Measurements from ENCODE around the gene ARHGEF33. TPM values are rescaled to one million over a fixed set of nuclear protein-coding genes. Genes with fewer than 3 reads are reported as not detected.

ARHGEF33 gene
- total RNA-seq, 1 donor from 2014 or later: 1.5 TPM

DNA sequence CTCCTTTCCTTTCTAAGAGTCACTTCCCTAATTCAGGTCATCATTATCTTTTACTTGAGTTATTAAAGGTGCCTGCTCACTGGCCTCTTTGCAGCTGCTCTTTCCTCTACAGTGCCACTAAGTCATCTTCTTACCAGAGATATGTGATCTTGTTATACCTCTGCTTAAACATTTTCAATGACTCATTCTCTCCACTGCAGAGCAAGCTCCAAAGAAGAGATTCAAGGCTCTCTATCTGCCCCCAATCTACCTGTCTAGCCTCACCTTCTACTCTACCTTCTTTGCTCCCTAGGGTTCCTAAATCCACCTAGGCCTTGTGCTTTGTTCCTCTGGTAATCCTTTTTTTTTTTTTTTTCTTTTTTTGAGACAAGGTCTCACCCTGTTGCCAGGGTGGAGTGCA lies 3.1 kb downstream of the ARHGEF33 start:
- intact Hi-C loops (cut with DNase I): no loop called here
- no peak overlapping the region for H3K4me3 ChIP-seq
- H3K9me3 ChIP-seq: no peaks in the 10 kb centered on the region
- no peak overlapping the region for H3K27ac ChIP-seq
- DNase-seq (no peak), ATAC-seq (no peak)
- H3K4me1 ChIP-seq: no peaks in the 10 kb centered on the region
- TF ChIP-seq, protein P1, sequence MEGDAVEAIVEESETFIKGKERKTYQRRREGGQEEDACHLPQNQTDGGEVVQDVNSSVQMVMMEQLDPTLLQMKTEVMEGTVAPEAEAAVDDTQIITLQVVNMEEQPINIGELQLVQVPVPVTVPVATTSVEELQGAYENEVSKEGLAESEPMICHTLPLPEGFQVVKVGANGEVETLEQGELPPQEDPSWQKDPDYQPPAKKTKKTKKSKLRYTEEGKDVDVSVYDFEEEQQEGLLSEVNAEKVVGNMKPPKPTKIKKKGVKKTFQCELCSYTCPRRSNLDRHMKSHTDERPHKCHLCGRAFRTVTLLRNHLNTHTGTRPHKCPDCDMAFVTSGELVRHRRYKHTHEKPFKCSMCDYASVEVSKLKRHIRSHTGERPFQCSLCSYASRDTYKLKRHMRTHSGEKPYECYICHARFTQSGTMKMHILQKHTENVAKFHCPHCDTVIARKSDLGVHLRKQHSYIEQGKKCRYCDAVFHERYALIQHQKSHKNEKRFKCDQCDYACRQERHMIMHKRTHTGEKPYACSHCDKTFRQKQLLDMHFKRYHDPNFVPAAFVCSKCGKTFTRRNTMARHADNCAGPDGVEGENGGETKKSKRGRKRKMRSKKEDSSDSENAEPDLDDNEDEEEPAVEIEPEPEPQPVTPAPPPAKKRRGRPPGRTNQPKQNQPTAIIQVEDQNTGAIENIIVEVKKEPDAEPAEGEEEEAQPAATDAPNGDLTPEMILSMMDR (IDR thresholded peaks at IDR 0.05): no peak
- no peaks in the 10 kb centered on the region for H3K36me3 ChIP-seq
- no peaks in the 10 kb centered on the region for H3K27me3 ChIP-seq (ENCODE audit: low read depth)

DNA sequence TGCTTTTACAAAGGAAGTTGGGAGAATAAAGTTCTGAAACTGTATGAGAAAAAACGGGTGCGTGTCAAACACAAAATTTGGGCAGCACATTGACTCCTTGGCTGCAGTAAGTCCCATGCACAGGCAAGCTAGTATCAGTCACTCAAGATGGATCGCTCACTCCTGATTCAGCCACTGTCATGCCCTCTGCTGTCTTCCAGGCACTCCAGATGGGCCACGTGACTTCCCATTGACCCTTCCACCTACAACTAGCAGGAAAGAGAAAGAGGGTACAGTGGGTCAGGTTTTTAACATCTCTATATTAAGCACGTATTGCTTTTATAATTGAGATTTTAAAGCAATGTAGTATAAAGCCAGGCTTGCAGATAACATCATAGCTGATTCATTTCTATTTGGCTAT lies 8.6 kb downstream of the ARHGEF33 start:
- intact Hi-C loops (cut with DNase I): no loop called here

DNA sequence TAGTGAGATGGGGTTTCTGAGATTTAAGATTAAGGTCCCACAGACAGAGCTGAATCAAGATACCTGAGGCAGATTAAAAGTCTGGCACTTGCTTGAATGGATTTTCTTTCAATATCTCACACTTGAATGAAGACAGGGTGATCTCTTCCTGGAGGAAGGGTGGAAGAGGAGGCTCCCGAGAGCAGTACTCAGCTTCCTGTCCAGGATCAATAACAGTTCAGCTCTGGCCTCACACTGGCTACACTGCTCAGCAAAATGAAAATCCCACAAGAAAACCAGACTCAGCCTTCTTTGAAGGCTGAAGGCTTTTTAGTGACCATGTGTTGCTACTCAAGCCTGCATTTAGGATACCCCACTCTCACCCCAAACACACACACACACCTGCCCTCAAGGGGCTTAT lies 11.1 kb downstream of the ARHGEF33 start:
- Histone ChIP-seq H3K9me3 (no peaks in the 10 kb centered on the region), H3K27me3 (ENCODE audit: low read depth) (no peaks in the 10 kb centered on the region), H3K4me1 (no peaks in the 10 kb centered on the region), H3K36me3 (no peaks in the 10 kb centered on the region), H3K27ac (no peak overlapping the region), H3K4me3 (no peak overlapping the region)
- intact Hi-C loops (cut with DNase I): no loop called here
- DNase-seq (no peak), ATAC-seq (no peak)
- TF ChIP-seq, protein P1 (IDR thresholded peaks at IDR 0.05): no peak

More for the DNA sequence above, 8.6 kb downstream of the ARHGEF33 start:
- no peaks in the 10 kb centered on the region for H3K4me1 ChIP-seq
- H3K27me3 ChIP-seq (ENCODE audit: low read depth): no peaks in the 10 kb centered on the region
- H3K4me3 ChIP-seq: no peak overlapping the region
- no peak for DNase-seq
- no peak overlapping the region for H3K27ac ChIP-seq
- no peak for ATAC-seq
- TF ChIP-seq, protein P1 (IDR thresholded peaks at IDR 0.05): no peak
- no peaks in the 10 kb centered on the region for H3K36me3 ChIP-seq
- no peaks in the 10 kb centered on the region for H3K9me3 ChIP-seq

DNA sequence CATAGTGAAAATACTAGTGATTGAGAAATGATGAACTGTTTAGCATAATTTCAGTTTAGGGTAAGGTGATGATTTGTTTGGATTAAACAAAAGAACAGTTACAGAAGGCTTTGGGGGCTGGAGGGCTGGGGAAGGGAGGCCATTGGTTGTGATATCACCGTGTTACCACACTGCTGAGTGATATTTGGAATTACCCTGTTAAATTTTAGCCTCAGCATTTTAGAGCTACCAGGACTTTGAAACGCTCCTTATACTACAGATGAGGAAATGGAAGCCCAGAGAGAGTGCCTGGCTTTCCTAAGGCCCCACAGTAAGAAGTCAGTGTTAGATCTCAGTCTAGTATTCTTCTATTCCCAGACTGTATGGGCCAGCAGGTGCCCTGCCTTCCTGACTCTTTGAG lies 15.6 kb downstream of the ARHGEF33 start:
- Histone ChIP-seq H3K27me3 (ENCODE audit: low read depth) (no peaks in the 10 kb centered on the region), H3K4me1 (no peaks in the 10 kb centered on the region), H3K36me3 (no peaks in the 10 kb centered on the region), H3K9me3 (no peaks in the 10 kb centered on the region), H3K27ac (no peak overlapping the region), H3K4me3 (no peak overlapping the region)
- intact Hi-C loops (cut with DNase I): no loop called here
- TF ChIP-seq, protein P1 (IDR thresholded peaks at IDR 0.05): no peak
- DNase-seq: no peak
- no peak for ATAC-seq

DNA sequence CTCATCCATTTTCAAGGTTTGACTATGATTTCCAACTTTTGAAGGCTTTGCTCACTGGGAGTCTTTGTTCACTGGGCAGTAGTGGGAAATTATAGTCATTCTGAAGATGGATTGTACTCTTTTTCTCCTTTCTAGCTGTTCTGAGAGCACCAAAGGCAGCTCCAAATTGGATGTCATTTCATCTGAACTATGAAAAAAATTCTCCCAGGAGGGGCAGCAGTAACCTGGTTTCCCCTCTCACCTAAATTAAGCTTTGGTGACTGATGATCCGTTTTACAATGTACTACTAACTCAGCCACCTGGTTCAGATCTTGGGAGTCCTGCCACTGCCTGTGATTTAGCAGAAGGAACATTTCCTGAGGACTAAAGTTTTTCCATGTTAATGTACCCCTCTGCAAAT lies 17.6 kb downstream of the ARHGEF33 start:
- TF ChIP-seq, protein P1 (IDR thresholded peaks at IDR 0.05): no peak
- H3K4me1 ChIP-seq: no peaks in the 10 kb centered on the region
- H3K4me3 ChIP-seq: no peak overlapping the region
- no peak for DNase-seq
- no peaks in the 10 kb centered on the region for H3K27me3 ChIP-seq (ENCODE audit: low read depth)
- no peaks in the 10 kb centered on the region for H3K36me3 ChIP-seq
- H3K9me3 ChIP-seq: no peaks in the 10 kb centered on the region
- H3K27ac ChIP-seq: no peak overlapping the region
- ATAC-seq: no peak
- intact Hi-C loops (cut with DNase I): no loop called here

All from lower lobe of right lung (tissue), 2 donors.